Measurements from ENCODE around the gene CHSY1.

Gene CHSY1

DNA sequence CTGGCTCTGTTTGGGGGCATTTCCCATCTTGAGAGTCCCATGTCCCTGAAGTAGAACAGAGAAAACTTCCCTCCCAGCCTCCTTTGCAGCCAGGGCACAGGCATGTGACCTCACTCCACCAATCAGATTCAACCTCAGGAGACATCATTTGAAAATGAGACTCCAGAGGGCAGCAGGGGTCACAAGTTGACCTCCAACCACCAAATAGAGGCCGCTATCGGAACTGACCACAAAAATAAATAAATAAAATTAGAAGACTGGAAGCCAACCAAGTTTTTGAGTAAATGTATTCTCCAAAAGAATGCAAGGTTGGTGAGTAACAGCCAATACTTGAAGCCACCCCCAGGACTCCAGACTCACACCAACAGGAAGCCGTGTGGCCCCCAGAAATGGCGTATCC is 106.5 kb downstream of the CHSY1 start:
- CTCF ChIA-PET, result interaction anchor here (0.8 to 1.3 kb wide), 2 partner anchors 9 to 22 kb away, joined by 3 to 4 read pairs; no protein-coding TSS in a partner anchor
- no peak for DNase-seq (ENCODE audit: low read depth, low spot score)
- POLR2A ChIA-PET, result no interaction called here
- no peak overlapping the region for H3K4me3 ChIP-seq (ENCODE audit: low read depth, low read length)
- TF ChIP-seq CTCF (IDR thresholded peaks at IDR 0.05; ENCODE audit: insufficient read depth, low read length, missing control alignments), result no peak

- POLR2A ChIA-PET, result no interaction called here
- TF ChIP-seq CTCF (IDR thresholded peaks at IDR 0.05; ENCODE audit: insufficient read depth, low read length, missing control alignments), result no peak
- no peak for DNase-seq (ENCODE audit: low read depth, low spot score)
- CTCF ChIA-PET, result interaction anchor here (1.1 to 1.4 kb wide), 2 partner anchors 10 to 21 kb away, joined by 3 read pairs; no protein-coding TSS in a partner anchor
- no peak overlapping the region for H3K4me3 ChIP-seq (ENCODE audit: low read depth, low read length)
Measured at GRCh38 chr15:101143321-101143720, 108.5 kb downstream of the CHSY1 start.

GRCh38 chr15:101142711-101143110 is 109.1 kb downstream of the CHSY1 start:
- POLR2A ChIA-PET, result no interaction called here
- H3K4me3 ChIP-seq (ENCODE audit: low read depth, low read length), result no peak overlapping the region
- DNase-seq (ENCODE audit: low read depth, low spot score), result no peak
- TF ChIP-seq CTCF (IDR thresholded peaks at IDR 0.05; ENCODE audit: insufficient read depth, low read length, missing control alignments), result no peak
- CTCF ChIA-PET, result interaction anchor here (1.1 kb wide), 1 partner anchor 21 kb away, joined by 3 read pairs; no protein-coding TSS in a partner anchor

DNA sequence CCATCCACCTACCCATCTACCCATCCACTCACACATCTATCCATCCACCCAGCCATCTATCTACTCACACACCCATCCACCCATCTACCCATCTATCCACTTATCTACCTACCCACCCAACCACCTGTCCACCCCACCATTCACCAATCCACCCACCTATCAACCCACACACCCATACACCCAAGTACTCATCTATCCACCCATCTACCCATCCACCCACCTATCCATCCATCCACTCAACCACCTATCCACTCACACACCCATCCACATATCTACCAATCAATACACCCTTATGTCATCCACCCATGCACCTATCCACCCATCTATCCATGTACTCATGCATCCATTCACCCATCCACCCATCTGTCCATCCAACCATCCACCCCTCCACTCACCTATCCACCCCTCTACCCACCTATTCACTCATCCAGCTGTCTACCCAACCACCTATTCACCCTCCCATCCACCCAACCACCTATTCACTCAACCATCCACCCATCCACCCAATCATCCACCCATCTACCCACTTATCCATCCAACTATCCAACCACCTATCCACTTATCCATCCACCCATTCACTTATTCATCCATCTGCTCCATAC is 109.8 kb downstream of the CHSY1 start:
- ChIA-PET CTCF (no interaction called here), POLR2A (no interaction called here)
- DNase-seq (ENCODE audit: low read depth, low spot score), result no peak
- no peak overlapping the region for H3K4me3 ChIP-seq (ENCODE audit: low read depth, low read length)
- TF ChIP-seq CTCF (IDR thresholded peaks at IDR 0.05; ENCODE audit: insufficient read depth, low read length, missing control alignments), result no peak

GRCh38 chr15:101140697-101141065 is 111.2 kb downstream of the CHSY1 start:
- TF ChIP-seq CTCF (IDR thresholded peaks at IDR 0.05; ENCODE audit: insufficient read depth, low read length, missing control alignments), result no peak
- POLR2A ChIA-PET, result no interaction called here
- DNase-seq (ENCODE audit: low read depth, low spot score), result no peak
- CTCF ChIA-PET, result interaction anchor here (1.5 to 1.6 kb wide), 2 partner anchors 12 to 115 kb away, joined by 3 read pairs; no protein-coding TSS in a partner anchor
- no peak overlapping the region for H3K4me3 ChIP-seq (ENCODE audit: low read depth, low read length)

DNA sequence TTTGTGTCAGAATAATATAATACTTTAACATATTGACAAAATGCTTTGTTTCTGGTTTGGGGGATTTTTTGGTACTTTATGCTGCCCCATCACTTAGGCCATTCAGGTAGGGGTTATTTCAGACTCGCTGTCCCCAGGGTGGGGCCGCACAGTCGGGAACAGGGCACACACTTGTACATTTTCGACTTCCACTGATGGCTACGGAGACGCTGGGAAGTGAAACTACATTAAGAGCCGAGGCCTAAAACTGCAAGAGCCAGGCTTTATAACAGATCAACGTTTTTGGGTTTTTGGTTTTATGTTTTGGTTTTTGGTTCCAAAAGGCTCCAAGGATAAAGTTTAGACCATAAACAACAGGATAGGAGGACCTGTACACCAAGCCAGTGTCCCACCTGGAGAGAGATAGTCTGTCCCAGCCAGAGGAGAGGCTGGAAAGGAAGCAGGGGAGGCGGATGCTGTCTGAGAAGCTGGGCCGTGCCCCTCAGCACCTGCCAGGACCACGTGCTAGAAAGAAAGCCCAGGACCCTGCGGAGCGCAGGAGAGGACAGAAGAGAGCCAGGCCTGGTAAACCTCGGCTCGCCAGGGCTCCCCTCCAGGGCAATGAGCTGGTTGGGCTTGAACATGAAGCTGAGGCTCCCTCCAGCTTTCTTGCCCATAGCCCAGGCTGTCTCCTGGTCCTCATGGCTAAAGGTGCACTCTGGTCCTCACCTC is 111.7 kb downstream of the CHSY1 start:
- TF ChIP-seq CTCF (IDR thresholded peaks at IDR 0.05; ENCODE audit: insufficient read depth, low read length, missing control alignments), result no peak
- DNase-seq (ENCODE audit: low read depth, low spot score), result no peak
- H3K4me3 ChIP-seq (ENCODE audit: low read depth, low read length), result no peak overlapping the region
- POLR2A ChIA-PET, result no interaction called here
- CTCF ChIA-PET, result interaction anchor here (0.8 to 1.6 kb wide), 3 partner anchors 13 to 116 kb away, joined by 3 read pairs; no protein-coding TSS in a partner anchor
